Chondrocyte (in vitro differentiated cells): ENCODE results near the gene OTOP2. TPM values are rescaled to one million over a fixed set of nuclear protein-coding genes. Genes with fewer than 3 reads are reported as not detected.

Experiments used
- DNase-seq: peaks from one replicate; pipeline ENCODE4 v3.0.0; 2021; ENCODE audit warnings: mixed read lengths, low spot score
- H3K27ac Mint-ChIP-seq: one replicate; pipeline ENCODE4 v1.8.0; 2021; ENCODE audit warnings: mild to moderate bottlenecking, moderate library complexity, mixed read lengths; ENCODE audit not compliant: unreplicated experiment
- H3K27me3 Mint-ChIP-seq: 2 replicates; pipeline ENCODE4 v1.8.0; 2021; ENCODE audit warnings: low read depth, mixed read lengths
- H3K36me3 Mint-ChIP-seq: 2 replicates; pipeline ENCODE4 v1.8.0; 2021; ENCODE audit warnings: low read depth, mixed read lengths
- H3K4me1 Mint-ChIP-seq: 2 replicates; pipeline ENCODE4 v1.8.0; 2021; ENCODE audit warnings: low read depth, mild to moderate bottlenecking, mixed read lengths
- H3K4me3 Mint-ChIP-seq: one replicate; pipeline ENCODE4 v1.8.0; 2021; ENCODE audit warnings: mild to moderate bottlenecking, moderate library complexity, mixed read lengths; ENCODE audit not compliant: unreplicated experiment
- H3K9me3 Mint-ChIP-seq: 2 replicates; pipeline ENCODE4 v1.8.0; 2021; ENCODE audit warnings: low read depth, mixed read lengths
- total RNA-seq: library from RNA; stranded (reverse); gene quantifications from 3 replicates; pipeline ENCODE4 v1.2.1, GENCODE V29; 2021
- TF ChIP-seq, protein P1 (sequence below): fragments of 200-600 bp; sonication (generic); IDR thresholded peaks from 2 replicates; pipeline ENCODE4 v1.5.0; 2021; ENCODE audit warnings: antibody characterized with exemption, mild to moderate bottlenecking, moderate library complexity

OTOP2 gene
- total RNA-seq, 1 donor from 2014 or later = not detected

DNA sequence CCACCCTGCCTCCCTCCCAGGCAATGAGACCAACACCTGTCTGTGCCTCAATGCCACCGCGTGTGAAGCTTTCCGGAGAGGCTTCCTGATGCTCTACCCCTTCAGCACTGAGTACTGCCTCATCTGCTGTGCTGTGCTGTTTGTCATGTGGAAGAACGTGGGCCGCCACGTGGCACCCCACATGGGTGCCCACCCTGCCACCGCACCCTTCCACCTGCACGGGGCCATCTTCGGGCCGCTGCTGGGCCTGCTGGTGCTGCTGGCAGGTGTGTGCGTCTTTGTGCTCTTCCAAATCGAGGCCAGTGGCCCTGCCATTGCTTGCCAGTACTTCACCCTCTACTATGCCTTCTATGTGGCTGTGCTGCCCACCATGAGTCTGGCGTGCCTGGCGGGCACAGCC is 22.6 kb downstream of the OTOP2 start:
- peaks cover 53% of the 10 kb centered on the region for H3K27me3 Mint-ChIP-seq
- no peaks in the 10 kb centered on the region for H3K9me3 Mint-ChIP-seq
- DNase-seq = no peak
- TF ChIP-seq, protein P1, sequence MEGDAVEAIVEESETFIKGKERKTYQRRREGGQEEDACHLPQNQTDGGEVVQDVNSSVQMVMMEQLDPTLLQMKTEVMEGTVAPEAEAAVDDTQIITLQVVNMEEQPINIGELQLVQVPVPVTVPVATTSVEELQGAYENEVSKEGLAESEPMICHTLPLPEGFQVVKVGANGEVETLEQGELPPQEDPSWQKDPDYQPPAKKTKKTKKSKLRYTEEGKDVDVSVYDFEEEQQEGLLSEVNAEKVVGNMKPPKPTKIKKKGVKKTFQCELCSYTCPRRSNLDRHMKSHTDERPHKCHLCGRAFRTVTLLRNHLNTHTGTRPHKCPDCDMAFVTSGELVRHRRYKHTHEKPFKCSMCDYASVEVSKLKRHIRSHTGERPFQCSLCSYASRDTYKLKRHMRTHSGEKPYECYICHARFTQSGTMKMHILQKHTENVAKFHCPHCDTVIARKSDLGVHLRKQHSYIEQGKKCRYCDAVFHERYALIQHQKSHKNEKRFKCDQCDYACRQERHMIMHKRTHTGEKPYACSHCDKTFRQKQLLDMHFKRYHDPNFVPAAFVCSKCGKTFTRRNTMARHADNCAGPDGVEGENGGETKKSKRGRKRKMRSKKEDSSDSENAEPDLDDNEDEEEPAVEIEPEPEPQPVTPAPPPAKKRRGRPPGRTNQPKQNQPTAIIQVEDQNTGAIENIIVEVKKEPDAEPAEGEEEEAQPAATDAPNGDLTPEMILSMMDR = no peak
- no peak overlapping the region for H3K4me3 Mint-ChIP-seq
- H3K4me1 Mint-ChIP-seq = no peaks in the 10 kb centered on the region
- H3K36me3 Mint-ChIP-seq = no peaks in the 10 kb centered on the region
- H3K27ac Mint-ChIP-seq = no peak overlapping the region

DNA sequence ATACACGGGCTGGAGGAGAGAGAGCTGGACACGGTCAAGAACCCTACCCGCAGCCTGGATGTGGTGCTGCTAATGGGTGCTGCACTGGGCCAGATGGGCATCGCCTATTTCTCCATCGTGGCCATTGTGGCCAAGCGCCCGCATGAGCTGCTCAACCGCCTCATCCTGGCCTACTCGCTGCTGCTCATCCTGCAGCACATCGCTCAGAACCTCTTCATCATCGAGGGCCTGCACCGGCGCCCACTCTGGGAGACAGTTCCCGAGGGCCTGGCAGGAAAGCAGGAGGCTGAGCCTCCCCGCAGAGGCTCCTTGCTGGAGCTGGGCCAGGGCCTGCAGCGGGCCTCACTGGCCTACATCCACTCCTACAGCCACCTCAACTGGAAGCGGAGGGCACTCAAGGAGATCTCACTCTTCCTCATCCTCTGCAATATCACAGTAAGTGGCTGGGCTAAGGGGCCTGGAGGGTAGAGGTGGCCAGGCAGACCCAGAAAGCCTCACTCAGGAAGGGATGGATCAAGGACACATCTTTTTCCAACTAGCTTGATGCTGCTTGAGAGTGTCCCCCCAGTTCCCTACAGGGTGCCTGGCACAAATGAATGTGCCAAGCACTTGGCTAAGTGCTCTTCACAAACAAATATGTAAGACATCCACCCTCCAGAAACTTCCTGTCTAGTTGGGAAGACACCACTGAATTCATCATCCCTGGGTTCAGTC is 23.1 kb downstream of the OTOP2 start:
- no peak overlapping the region for H3K27ac Mint-ChIP-seq
- no peaks in the 10 kb centered on the region for H3K4me1 Mint-ChIP-seq
- TF ChIP-seq, protein P1 = no peak
- no peak overlapping the region for H3K4me3 Mint-ChIP-seq
- H3K9me3 Mint-ChIP-seq = no peaks in the 10 kb centered on the region
- no peak for DNase-seq
- no peaks in the 10 kb centered on the region for H3K36me3 Mint-ChIP-seq
- H3K27me3 Mint-ChIP-seq = peaks cover 48% of the 10 kb centered on the region

DNA sequence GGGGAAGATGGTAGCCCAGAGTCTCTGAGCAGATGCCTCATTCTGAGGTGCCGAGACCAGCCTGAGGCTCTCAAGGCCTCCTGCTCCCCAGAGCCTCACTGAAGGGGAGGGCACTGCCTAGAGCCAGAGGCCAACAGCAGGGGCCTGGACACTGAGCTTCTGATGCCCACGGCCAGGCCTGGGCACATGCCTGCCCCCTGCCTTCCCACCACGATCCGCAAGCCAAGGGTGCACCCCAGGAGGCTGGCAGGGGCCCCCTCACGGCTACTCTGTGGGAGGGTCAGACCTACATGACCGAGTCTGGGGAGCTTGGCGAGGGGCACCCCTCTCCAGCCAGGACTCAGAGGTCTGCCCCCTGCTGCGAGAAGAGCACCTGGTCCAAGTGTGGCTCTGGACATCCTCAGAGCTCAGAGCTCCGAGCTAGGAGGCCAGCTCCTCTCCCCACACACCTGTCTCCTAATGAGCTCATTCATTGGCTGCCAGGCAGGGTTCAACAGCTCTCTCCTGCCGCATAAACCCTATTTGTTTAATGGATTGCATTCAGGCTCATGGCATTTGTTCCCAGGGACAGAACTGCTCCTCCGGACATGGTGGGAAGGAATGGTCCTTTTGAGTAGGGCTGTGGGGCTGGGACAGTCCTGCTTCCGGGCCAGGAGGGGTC is 25.5 kb downstream of the OTOP2 start:
- no peak overlapping the region for H3K27ac Mint-ChIP-seq
- H3K27me3 Mint-ChIP-seq = peaks cover 32% of the 10 kb centered on the region
- no peak for DNase-seq
- no peaks in the 10 kb centered on the region for H3K9me3 Mint-ChIP-seq
- H3K4me3 Mint-ChIP-seq = no peak overlapping the region
- TF ChIP-seq, protein P1 = no peak
- H3K4me1 Mint-ChIP-seq = no peaks in the 10 kb centered on the region
- H3K36me3 Mint-ChIP-seq = no peaks in the 10 kb centered on the region

DNA sequence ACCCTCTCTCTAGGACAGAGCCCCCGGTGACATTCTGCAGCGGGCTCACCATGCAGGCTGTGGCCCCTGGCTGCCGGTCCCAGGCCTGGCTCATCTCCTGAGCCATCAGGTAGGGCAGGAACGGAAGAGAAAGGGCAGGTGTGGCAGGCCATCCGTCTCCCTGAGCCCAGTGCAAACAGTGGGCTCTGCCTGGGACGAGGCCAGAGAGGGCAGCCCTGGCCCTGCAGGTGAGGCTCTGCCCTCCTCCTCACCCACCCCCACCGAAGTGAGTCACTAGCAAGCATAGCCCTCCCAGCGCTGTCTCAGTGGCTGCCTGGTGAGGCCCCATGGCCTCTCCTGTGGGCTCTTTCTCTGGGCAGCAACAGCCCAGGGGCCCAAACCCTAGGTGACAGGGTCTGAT is 26.1 kb downstream of the OTOP2 start:
- no peaks in the 10 kb centered on the region for H3K36me3 Mint-ChIP-seq
- TF ChIP-seq, protein P1 = no peak

DNA sequence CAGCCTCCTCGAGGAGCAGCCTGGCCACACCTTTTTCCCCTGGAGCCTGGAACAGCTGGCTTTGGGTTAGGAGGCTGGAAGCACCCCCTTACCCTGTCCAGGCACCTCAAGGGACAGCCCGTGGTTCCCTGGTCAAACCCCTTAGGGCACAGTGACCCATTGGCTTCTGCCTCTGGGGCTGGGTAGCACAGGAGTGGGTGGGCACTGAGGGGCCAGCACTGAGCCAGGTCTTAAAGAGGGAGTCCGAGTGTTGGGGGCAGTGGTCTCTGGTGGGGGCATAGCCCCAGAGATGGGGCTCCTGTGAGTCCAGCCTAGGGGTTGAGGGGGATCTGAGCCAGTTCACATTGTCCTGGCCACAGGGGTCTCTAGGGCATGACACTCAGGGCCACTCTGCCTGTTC is 27.0 kb downstream of the OTOP2 start:
- Mint-ChIP-seq H3K27ac (no peak overlapping the region), H3K36me3 (no peaks in the 10 kb centered on the region), H3K4me3 (no peak overlapping the region), H3K9me3 (no peaks in the 10 kb centered on the region), H3K27me3 (peaks cover 21% of the 10 kb centered on the region), H3K4me1 (no peaks in the 10 kb centered on the region)
- no peak for DNase-seq
- TF ChIP-seq, protein P1 = no peak

More for the DNA sequence above, 26.1 kb downstream of the OTOP2 start:
- no peak for DNase-seq
- Mint-ChIP-seq H3K27me3 (peaks cover 30% of the 10 kb centered on the region), H3K9me3 (no peaks in the 10 kb centered on the region), H3K27ac (no peak overlapping the region), H3K4me3 (no peak overlapping the region), H3K4me1 (no peaks in the 10 kb centered on the region)
